ENCODE measurements around the gene ZNF45. TPM values are rescaled to one million over a fixed set of nuclear protein-coding genes. Genes with fewer than 3 reads are reported as not detected.

ZNF45 gene
- total and polyA plus RNA-seq, 2 of the 13 experiments (the other 11 are each of a cell fraction or from before 2014, with no cell fraction given): 2.4 to 11.3 TPM

GRCh38 chr19:43901395-43902390 lies 33.4 kb downstream of the ZNF45 start (continued):
- TF ChIP-seq, protein P1, sequence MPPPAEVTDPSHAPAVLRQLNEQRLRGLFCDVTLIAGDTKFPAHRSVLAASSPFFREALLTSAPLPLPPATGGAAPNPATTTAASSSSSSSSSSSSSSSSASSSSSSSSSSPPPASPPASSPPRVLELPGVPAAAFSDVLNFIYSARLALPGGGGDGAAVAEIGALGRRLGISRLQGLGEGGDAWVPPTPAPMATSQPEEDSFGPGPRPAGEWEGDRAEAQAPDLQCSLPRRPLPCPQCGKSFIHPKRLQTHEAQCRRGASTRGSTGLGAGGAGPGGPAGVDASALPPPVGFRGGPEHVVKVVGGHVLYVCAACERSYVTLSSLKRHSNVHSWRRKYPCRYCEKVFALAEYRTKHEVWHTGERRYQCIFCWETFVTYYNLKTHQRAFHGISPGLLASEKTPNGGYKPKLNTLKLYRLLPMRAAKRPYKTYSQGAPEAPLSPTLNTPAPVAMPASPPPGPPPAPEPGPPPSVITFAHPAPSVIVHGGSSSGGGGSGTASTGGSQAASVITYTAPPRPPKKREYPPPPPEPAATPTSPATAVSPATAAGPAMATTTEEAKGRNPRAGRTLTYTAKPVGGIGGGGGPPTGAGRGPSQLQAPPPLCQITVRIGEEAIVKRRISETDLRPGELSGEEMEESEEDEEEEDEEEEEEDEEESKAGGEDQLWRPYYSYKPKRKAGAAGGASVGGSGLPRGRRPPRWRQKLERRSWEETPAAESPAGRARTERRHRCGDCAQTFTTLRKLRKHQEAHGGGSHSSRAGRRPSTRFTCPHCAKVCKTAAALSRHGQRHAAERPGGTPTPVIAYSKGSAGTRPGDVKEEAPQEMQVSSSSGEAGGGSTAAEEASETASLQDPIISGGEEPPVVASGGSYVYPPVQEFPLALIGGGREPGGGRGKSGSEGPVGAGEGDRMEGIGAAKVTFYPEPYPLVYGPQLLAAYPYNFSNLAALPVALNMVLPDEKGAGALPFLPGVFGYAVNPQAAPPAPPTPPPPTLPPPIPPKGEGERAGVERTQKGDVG (CRISPR knock-in tag; IDR thresholded peaks at IDR 0.05; ENCODE audit: borderline replicate concordance): no peak
- no peak for TF ChIP-seq ZNF138 (CRISPR knock-in tag; IDR thresholded peaks at IDR 0.05; ENCODE audit: low read depth)
- peak; percentile 44; the same call in 1 of the 2 replicates for TF ChIP-seq TFDP1 (CRISPR knock-in tag; IDR thresholded peaks at IDR 0.05; ENCODE audit: borderline replicate concordance)
- peak; percentile 67; the same call in 1 of the 2 replicates for TF ChIP-seq SP4 (CRISPR knock-in tag; IDR thresholded peaks at IDR 0.05)
- TF ChIP-seq ZNF800 (CRISPR knock-in tag; IDR thresholded peaks at IDR 0.05): no peak
- TF ChIP-seq HNF4G (IDR thresholded peaks at IDR 0.05; ENCODE audit: borderline replicate concordance, low read depth, low read length): no peak
- no peak for TF ChIP-seq HNF4G (CRISPR knock-in tag; IDR thresholded peaks at IDR 0.05; ENCODE audit: borderline replicate concordance, low read depth)
- peak; percentile 39 for TF ChIP-seq ASH2L (IDR thresholded peaks at IDR 0.05; ENCODE audit: insufficient read length, low read depth, low read length)
- no peak for TF ChIP-seq ZNF263 (CRISPR knock-in tag; IDR thresholded peaks at IDR 0.05)
- peak; percentile 59 for TF ChIP-seq SALL1 (CRISPR knock-in tag; IDR thresholded peaks at IDR 0.05)
- no peak for TF ChIP-seq ZNF639 (CRISPR knock-in tag; conservative IDR thresholded peaks at IDR 0.05)
- TF ChIP-seq SP5 (CRISPR knock-in tag; IDR thresholded peaks at IDR 0.05; ENCODE audit: borderline replicate concordance, low read depth): no peak
- no peak for TF ChIP-seq SYNCRIP (IDR thresholded peaks at IDR 0.05; ENCODE audit: insufficient read depth, low read depth, low read length)
- TF ChIP-seq ZNF430 (CRISPR knock-in tag; IDR thresholded peaks at IDR 0.05): peak; percentile 31; the same call in 1 of the 2 replicates
- TF ChIP-seq, protein P2, sequence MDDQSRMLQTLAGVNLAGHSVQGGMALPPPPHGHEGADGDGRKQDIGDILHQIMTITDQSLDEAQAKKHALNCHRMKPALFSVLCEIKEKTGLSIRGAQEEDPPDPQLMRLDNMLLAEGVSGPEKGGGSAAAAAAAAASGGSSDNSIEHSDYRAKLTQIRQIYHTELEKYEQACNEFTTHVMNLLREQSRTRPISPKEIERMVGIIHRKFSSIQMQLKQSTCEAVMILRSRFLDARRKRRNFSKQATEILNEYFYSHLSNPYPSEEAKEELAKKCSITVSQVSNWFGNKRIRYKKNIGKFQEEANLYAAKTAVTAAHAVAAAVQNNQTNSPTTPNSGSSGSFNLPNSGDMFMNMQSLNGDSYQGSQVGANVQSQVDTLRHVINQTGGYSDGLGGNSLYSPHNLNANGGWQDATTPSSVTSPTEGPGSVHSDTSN (CRISPR knock-in tag; IDR thresholded peaks at IDR 0.05; ENCODE audit: borderline replicate concordance): no peak
- no peak for TF ChIP-seq ZBTB14 (CRISPR knock-in tag; IDR thresholded peaks at IDR 0.05)
